ENCODE measurements around the gene KCND2. TPM values are rescaled to one million over a fixed set of nuclear protein-coding genes. Genes with fewer than 3 reads are reported as not detected.

KCND2 gene
- total RNA-seq, 1 experiment from 2014 or later = 0.72 TPM

GRCh38 chr7:120609136-120609753 lies 336.3 kb downstream of the KCND2 start:
- intact Hi-C loops (cut with micrococcal nuclease; ENCODE audit: unreplicated experiment) = no loop called here
- ChIA-PET POLR2A (ENCODE audit: unreplicated experiment) (interaction anchor here (0.6 kb wide), 1 partner anchor 116 kb away, joined by 4 read pairs; no protein-coding TSS in a partner anchor), CTCF (interaction anchor here (0.6 kb wide), 1 partner anchor 1739 kb away, joined by 3 read pairs; no protein-coding TSS in a partner anchor)
- H3K4me2 ChIP-seq = no peak overlapping the region
- BruUV-seq (replicated peaks) = no TSS peak
- H3K9me3 ChIP-seq (ENCODE audit: insufficient read depth, low read depth) = no peaks in the 10 kb centered on the region
- no peaks in the 10 kb centered on the region for H3K79me2 ChIP-seq (ENCODE audit: low read depth)
- H2AFZ ChIP-seq = no peak overlapping the region
- no peak for DNase-seq
- no peaks in the 10 kb centered on the region for H3K4me1 ChIP-seq (replicated peaks; ENCODE audit: insufficient read depth)
- no peaks in the 10 kb centered on the region for H3F3A ChIP-seq (ENCODE audit: insufficient read depth, low read depth)
- H3K36me3 ChIP-seq (ENCODE audit: low read depth) = no peaks in the 10 kb centered on the region
- no peaks in the 10 kb centered on the region for H3K9me2 ChIP-seq (ENCODE audit: insufficient read depth)
- H3K4me3 ChIP-seq = no peak overlapping the region
- H4K20me1 ChIP-seq (ENCODE audit: insufficient read depth) = no peaks in the 10 kb centered on the region
- no peaks in the 10 kb centered on the region for H3K27me3 ChIP-seq (ENCODE audit: insufficient read depth, low read depth)
- no peak overlapping the region for H3K27ac ChIP-seq
- TF ChIP-seq CTCF (conservative IDR thresholded peaks at IDR 0.05) (no peak), EZH2 (IDR thresholded peaks at IDR 0.05; ENCODE audit: low read depth) (no peak)

GRCh38 chr7:120611975-120612374 lies 339.0 kb downstream of the KCND2 start:
- ChIA-PET POLR2A (ENCODE audit: unreplicated experiment) (interaction anchor here (0.5 kb wide), 1 partner anchor 236 kb away, joined by 6 read pairs; no protein-coding TSS in a partner anchor), CTCF (no interaction called here)
- Histone ChIP-seq H3K27ac (no peak overlapping the region), H3K9me2 (ENCODE audit: insufficient read depth) (no peaks in the 10 kb centered on the region), H3K4me2 (no peak overlapping the region), H4K20me1 (ENCODE audit: insufficient read depth) (no peaks in the 10 kb centered on the region), H3K27me3 (ENCODE audit: insufficient read depth, low read depth) (no peaks in the 10 kb centered on the region), H2AFZ (no peak overlapping the region), H3K4me1 (replicated peaks; ENCODE audit: insufficient read depth) (no peaks in the 10 kb centered on the region), H3K4me3 (no peak overlapping the region), H3K79me2 (ENCODE audit: low read depth) (no peaks in the 10 kb centered on the region), H3F3A (ENCODE audit: insufficient read depth, low read depth) (no peaks in the 10 kb centered on the region), H3K9me3 (ENCODE audit: insufficient read depth, low read depth) (no peaks in the 10 kb centered on the region), H3K36me3 (ENCODE audit: low read depth) (no peaks in the 10 kb centered on the region)
- intact Hi-C loops (cut with micrococcal nuclease; ENCODE audit: unreplicated experiment) = no loop called here
- TF ChIP-seq CTCF (conservative IDR thresholded peaks at IDR 0.05) = no peak
- no TSS peak for BruUV-seq (replicated peaks)
- DNase-seq = no peak

GRCh38 chr7:120615703-120616102 lies 342.7 kb downstream of the KCND2 start:
- DNase-seq = no peak
- CTCF ChIA-PET = no interaction called here

More at GRCh38 chr7:120615703-120616102, 342.7 kb downstream of the KCND2 start:
- Histone ChIP-seq H3K4me2 (no peak overlapping the region), H3K27ac (no peak overlapping the region), H3K4me3 (no peak overlapping the region), H3K36me3 (ENCODE audit: low read depth) (no peaks in the 10 kb centered on the region), H3K9me3 (ENCODE audit: insufficient read depth, low read depth) (no peaks in the 10 kb centered on the region; the same call in 1 of the 2 replicates), H4K20me1 (ENCODE audit: insufficient read depth) (no peaks in the 10 kb centered on the region), H3K9me2 (ENCODE audit: insufficient read depth) (no peaks in the 10 kb centered on the region), H3K4me1 (replicated peaks; ENCODE audit: insufficient read depth) (no peaks in the 10 kb centered on the region), H3K79me2 (ENCODE audit: low read depth) (no peaks in the 10 kb centered on the region), H3K27me3 (ENCODE audit: insufficient read depth, low read depth) (no peaks in the 10 kb centered on the region), H2AFZ (0 out of 2 replicates have a peak overlapping the region, but pooled peaks have one; percentile 28), H3F3A (ENCODE audit: insufficient read depth, low read depth) (no peaks in the 10 kb centered on the region)
- no TSS peak for BruUV-seq (replicated peaks)
- no peak for TF ChIP-seq EZH2 (IDR thresholded peaks at IDR 0.05; ENCODE audit: low read depth)
- TF ChIP-seq CTCF (conservative IDR thresholded peaks at IDR 0.05) = no peak
- POLR2A ChIA-PET (ENCODE audit: unreplicated experiment) = no interaction called here
- intact Hi-C loops (cut with micrococcal nuclease; ENCODE audit: unreplicated experiment) = no loop called here
